Astrocyte (in vitro differentiated cells and primary cell): ENCODE results near the gene SLC18B1. TPM values are rescaled to one million over a fixed set of nuclear protein-coding genes. Genes with fewer than 3 reads are reported as not detected.
A peak's percentile ranks its signal among the peaks of the same experiment; 100 is the strongest.

Experiments used
- DNase-seq: peaks from one replicate; pipeline ENCODE4 v3.0.0-alpha.2; 2010; ENCODE audit warnings: low read depth
- FAIRE-seq: peaks from 2 replicates; lab custom pipeline; 2011; peaks lifted over from hg19 to GRCh38; lab: Jason Lieb, UNC
- H2AFZ ChIP-seq: 2 replicates; pipeline ENCODE4 v1.6.0; 2012; ENCODE audit warnings: low read depth, low read length, inconsistent platforms
- H3K27ac ChIP-seq: 2 replicates; pipeline ENCODE4 v1.5.1; 2011; ENCODE audit warnings: low read depth, low read length, inconsistent platforms
- H3K27me3 ChIP-seq: 2 replicates; pipeline ENCODE4 v1.6.0; 2011; ENCODE audit warnings: low read length, inconsistent platforms; ENCODE audit not compliant: insufficient read depth
- H3K36me3 ChIP-seq: 2 replicates; pipeline ENCODE4 v1.5.1; 2011; ENCODE audit warnings: low read length, inconsistent platforms; ENCODE audit not compliant: insufficient read depth
- H3K4me1 ChIP-seq: 2 replicates; pipeline ENCODE4 v1.5.1; 2011; ENCODE audit warnings: low read length, inconsistent platforms; ENCODE audit not compliant: insufficient read depth
- H3K4me2 ChIP-seq: 2 replicates; pipeline ENCODE4 v1.6.0; 2012; ENCODE audit warnings: low read length, inconsistent platforms
- H3K4me3 ChIP-seq: 2 replicates; pipeline ENCODE4 v1.5.1; 2011; ENCODE audit warnings: low read depth, mild to moderate bottlenecking, low read length, inconsistent platforms; ENCODE audit not compliant: insufficient read depth
- H3K79me2 ChIP-seq: 2 replicates; pipeline ENCODE4 v1.6.0; 2012; ENCODE audit warnings: mild to moderate bottlenecking, low read length, inconsistent platforms; ENCODE audit not compliant: insufficient read depth
- H3K9ac ChIP-seq: 2 replicates; pipeline ENCODE4 v1.6.0; 2012; ENCODE audit warnings: mild to moderate bottlenecking, low read length, inconsistent platforms
- H3K9me3 ChIP-seq: 2 replicates; pipeline ENCODE4 v1.5.1; 2012; ENCODE audit warnings: low read depth, mild to moderate bottlenecking, low read length, inconsistent platforms; ENCODE audit not compliant: insufficient read depth
- H4K20me1 ChIP-seq: 2 replicates; pipeline ENCODE4 v1.6.0; 2012; ENCODE audit warnings: low read length, inconsistent platforms; ENCODE audit not compliant: insufficient read depth
- H3K27ac Mint-ChIP-seq: one replicate; pipeline ENCODE4 v1.8.0; 2021; ENCODE audit warnings: mild to moderate bottlenecking, mixed read lengths; ENCODE audit not compliant: unreplicated experiment
- H3K27me3 Mint-ChIP-seq: one replicate; pipeline ENCODE4 v1.8.0; 2021; ENCODE audit warnings: low read depth, mixed read lengths; ENCODE audit not compliant: unreplicated experiment
- H3K36me3 Mint-ChIP-seq: one replicate; pipeline ENCODE4 v1.8.0; 2021; ENCODE audit warnings: low read depth, mixed read lengths; ENCODE audit not compliant: unreplicated experiment
- H3K4me1 Mint-ChIP-seq: one replicate; pipeline ENCODE4 v1.8.0; 2021; ENCODE audit warnings: low read depth, mixed read lengths; ENCODE audit not compliant: unreplicated experiment
- H3K4me3 Mint-ChIP-seq: one replicate; pipeline ENCODE4 v1.8.0; 2021; ENCODE audit warnings: mild to moderate bottlenecking, moderate library complexity, mixed read lengths; ENCODE audit not compliant: unreplicated experiment
- H3K9me3 Mint-ChIP-seq: one replicate; pipeline ENCODE4 v1.8.0; 2021; ENCODE audit warnings: mild to moderate bottlenecking, mixed read lengths; ENCODE audit not compliant: unreplicated experiment
- EZH2 ChIP-seq: IDR thresholded peaks from 2 replicates; pipeline ENCODE4 v1.6.1; 2012; ENCODE audit warnings: mild to moderate bottlenecking, low read length, inconsistent platforms; ENCODE audit not compliant: insufficient read depth
- total RNA-seq: library from RNA; stranded (reverse); gene quantifications from 2 replicates; pipeline ENCODE4 v1.2.1, GENCODE V29; 2021
- TF ChIP-seq, protein P1 (sequence below): IDR thresholded peaks from 2 replicates; pipeline ENCODE4 v1.5.1; 2011; ENCODE audit warnings: low read depth, mild to moderate bottlenecking, inconsistent platforms, low read length, moderate library complexity; ENCODE audit not compliant: insufficient read depth

SLC18B1 gene
- total RNA-seq, 1 donor from 2014 or later, result 8.2 TPM

- H4K20me1 ChIP-seq, result no peaks in the 10 kb centered on the region
- no peaks in the 10 kb centered on the region for H3K79me2 ChIP-seq
- peak overlapping the region; percentile 95 for H3K4me2 ChIP-seq
- no peaks in the 10 kb centered on the region for H3K36me3 ChIP-seq
- no peak overlapping the region for H3K27ac ChIP-seq
- peak overlapping the region; percentile 62 for H3K9ac ChIP-seq
- H3K9me3 ChIP-seq, result peaks cover 2% of the 10 kb centered on the region
- Mint-ChIP-seq H3K36me3 (no peaks in the 10 kb centered on the region), H3K27me3 (no peaks in the 10 kb centered on the region), H3K27ac (peak overlapping the region; percentile 29), H3K4me1 (no peaks in the 10 kb centered on the region), H3K9me3 (no peaks in the 10 kb centered on the region), H3K4me3 (peak overlapping the region; percentile 92)
- H3K27me3 ChIP-seq, result no peaks in the 10 kb centered on the region
- peak overlapping the region; percentile 67 for H2AFZ ChIP-seq
- H3K4me3 ChIP-seq, result peak overlapping the region; percentile 81
- DNase-seq (no peak), FAIRE-seq (no peak)
- no peak for TF ChIP-seq EZH2
- TF ChIP-seq, protein P1, sequence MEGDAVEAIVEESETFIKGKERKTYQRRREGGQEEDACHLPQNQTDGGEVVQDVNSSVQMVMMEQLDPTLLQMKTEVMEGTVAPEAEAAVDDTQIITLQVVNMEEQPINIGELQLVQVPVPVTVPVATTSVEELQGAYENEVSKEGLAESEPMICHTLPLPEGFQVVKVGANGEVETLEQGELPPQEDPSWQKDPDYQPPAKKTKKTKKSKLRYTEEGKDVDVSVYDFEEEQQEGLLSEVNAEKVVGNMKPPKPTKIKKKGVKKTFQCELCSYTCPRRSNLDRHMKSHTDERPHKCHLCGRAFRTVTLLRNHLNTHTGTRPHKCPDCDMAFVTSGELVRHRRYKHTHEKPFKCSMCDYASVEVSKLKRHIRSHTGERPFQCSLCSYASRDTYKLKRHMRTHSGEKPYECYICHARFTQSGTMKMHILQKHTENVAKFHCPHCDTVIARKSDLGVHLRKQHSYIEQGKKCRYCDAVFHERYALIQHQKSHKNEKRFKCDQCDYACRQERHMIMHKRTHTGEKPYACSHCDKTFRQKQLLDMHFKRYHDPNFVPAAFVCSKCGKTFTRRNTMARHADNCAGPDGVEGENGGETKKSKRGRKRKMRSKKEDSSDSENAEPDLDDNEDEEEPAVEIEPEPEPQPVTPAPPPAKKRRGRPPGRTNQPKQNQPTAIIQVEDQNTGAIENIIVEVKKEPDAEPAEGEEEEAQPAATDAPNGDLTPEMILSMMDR, result peak; percentile 95
- H3K4me1 ChIP-seq, result no peaks in the 10 kb centered on the region
Observed at GRCh38 chr6:132798869-132799538, 567 bp upstream of the SLC18B1 start.

DNA sequence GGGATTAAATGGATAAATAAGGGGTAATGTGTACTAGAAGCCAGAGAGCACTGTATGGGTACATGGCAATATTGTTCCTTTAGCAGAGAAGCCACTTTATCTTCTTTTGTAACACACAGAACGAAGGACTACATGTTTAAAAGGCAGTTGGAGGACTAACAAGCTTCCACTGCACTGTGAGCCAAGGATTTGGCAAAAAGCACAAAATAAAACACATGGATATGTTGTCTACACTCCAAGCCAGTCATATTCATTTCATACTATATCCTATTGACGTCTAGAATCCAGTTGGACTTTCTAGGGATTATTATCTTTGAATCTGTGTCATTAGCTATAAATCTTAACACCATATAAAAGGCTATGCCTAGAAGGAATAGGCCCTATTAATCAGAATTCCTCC, 3.0 kb downstream of the SLC18B1 start:
- H3K27ac Mint-ChIP-seq, result no peak overlapping the region
- H3K4me3 ChIP-seq, result no peak overlapping the region
- no peaks in the 10 kb centered on the region for H3K9me3 Mint-ChIP-seq
- H3K4me1 Mint-ChIP-seq, result no peaks in the 10 kb centered on the region
- H3K79me2 ChIP-seq, result no peaks in the 10 kb centered on the region
- H3K36me3 Mint-ChIP-seq, result no peaks in the 10 kb centered on the region
- H3K4me1 ChIP-seq, result no peaks in the 10 kb centered on the region
- TF ChIP-seq, protein P1, result no peak
- TF ChIP-seq EZH2, result no peak
- H3K27me3 Mint-ChIP-seq, result no peaks in the 10 kb centered on the region
- no peak overlapping the region for H3K4me2 ChIP-seq
- no peak overlapping the region for H3K4me3 Mint-ChIP-seq
- no peaks in the 10 kb centered on the region for H3K9me3 ChIP-seq
- no peak for FAIRE-seq
- no peak overlapping the region for H3K27ac ChIP-seq
- no peak overlapping the region for H3K9ac ChIP-seq
- H3K27me3 ChIP-seq, result no peaks in the 10 kb centered on the region
- no peak overlapping the region for H2AFZ ChIP-seq
- H3K36me3 ChIP-seq, result no peaks in the 10 kb centered on the region
- DNase-seq, result no peak
- H4K20me1 ChIP-seq, result no peaks in the 10 kb centered on the region

GRCh38 chr6:132792510-132792909, 5.9 kb downstream of the SLC18B1 start:
- Histone ChIP-seq H4K20me1 (no peaks in the 10 kb centered on the region), H2AFZ (no peak overlapping the region), H3K79me2 (no peaks in the 10 kb centered on the region), H3K36me3 (no peaks in the 10 kb centered on the region), H3K9me3 (no peaks in the 10 kb centered on the region), H3K27me3 (no peaks in the 10 kb centered on the region), H3K4me1 (no peaks in the 10 kb centered on the region), H3K27ac (no peak overlapping the region), H3K4me2 (no peak overlapping the region), H3K4me3 (no peak overlapping the region), H3K9ac (no peak overlapping the region)
- H3K27me3 Mint-ChIP-seq, result no peaks in the 10 kb centered on the region
- no peaks in the 10 kb centered on the region for H3K36me3 Mint-ChIP-seq
- DNase-seq (no peak), FAIRE-seq (no peak)
- H3K4me1 Mint-ChIP-seq, result peaks cover 2% of the 10 kb centered on the region
- H3K4me3 Mint-ChIP-seq, result no peak overlapping the region
- no peak overlapping the region for H3K27ac Mint-ChIP-seq
- TF ChIP-seq, protein P1, result no peak
- TF ChIP-seq EZH2, result no peak
- no peaks in the 10 kb centered on the region for H3K9me3 Mint-ChIP-seq
